ENCODE measurements around the gene TCL1B.

The TCL1B gene

GRCh38 chr14:95712398-95712797 is 26.2 kb downstream of the TCL1B start:
- TF ChIP-seq POLR2AphosphoS5 (IDR thresholded peaks at IDR 0.05; ENCODE audit: low read depth, low read length) (no peak), TAF1 (IDR thresholded peaks at IDR 0.05; ENCODE audit: borderline replicate concordance, insufficient read depth, low read length) (no peak), SIN3A (IDR thresholded peaks at IDR 0.05; ENCODE audit: borderline replicate concordance, insufficient read depth, low read length) (no peak), FOXP2 (optimal IDR thresholded peaks at IDR 0.05; ENCODE audit: borderline replicate concordance, extremely low read depth, extremely low read length, insufficient read depth) (no peak)
- TF ChIP-seq, protein P1, sequence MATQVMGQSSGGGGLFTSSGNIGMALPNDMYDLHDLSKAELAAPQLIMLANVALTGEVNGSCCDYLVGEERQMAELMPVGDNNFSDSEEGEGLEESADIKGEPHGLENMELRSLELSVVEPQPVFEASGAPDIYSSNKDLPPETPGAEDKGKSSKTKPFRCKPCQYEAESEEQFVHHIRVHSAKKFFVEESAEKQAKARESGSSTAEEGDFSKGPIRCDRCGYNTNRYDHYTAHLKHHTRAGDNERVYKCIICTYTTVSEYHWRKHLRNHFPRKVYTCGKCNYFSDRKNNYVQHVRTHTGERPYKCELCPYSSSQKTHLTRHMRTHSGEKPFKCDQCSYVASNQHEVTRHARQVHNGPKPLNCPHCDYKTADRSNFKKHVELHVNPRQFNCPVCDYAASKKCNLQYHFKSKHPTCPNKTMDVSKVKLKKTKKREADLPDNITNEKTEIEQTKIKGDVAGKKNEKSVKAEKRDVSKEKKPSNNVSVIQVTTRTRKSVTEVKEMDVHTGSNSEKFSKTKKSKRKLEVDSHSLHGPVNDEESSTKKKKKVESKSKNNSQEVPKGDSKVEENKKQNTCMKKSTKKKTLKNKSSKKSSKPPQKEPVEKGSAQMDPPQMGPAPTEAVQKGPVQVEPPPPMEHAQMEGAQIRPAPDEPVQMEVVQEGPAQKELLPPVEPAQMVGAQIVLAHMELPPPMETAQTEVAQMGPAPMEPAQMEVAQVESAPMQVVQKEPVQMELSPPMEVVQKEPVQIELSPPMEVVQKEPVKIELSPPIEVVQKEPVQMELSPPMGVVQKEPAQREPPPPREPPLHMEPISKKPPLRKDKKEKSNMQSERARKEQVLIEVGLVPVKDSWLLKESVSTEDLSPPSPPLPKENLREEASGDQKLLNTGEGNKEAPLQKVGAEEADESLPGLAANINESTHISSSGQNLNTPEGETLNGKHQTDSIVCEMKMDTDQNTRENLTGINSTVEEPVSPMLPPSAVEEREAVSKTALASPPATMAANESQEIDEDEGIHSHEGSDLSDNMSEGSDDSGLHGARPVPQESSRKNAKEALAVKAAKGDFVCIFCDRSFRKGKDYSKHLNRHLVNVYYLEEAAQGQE (IDR thresholded peaks at IDR 0.05; ENCODE audit: insufficient read depth in 1 of 2, low read depth in 2 of 2, low read length in 2 of 2), result no peak

DNA sequence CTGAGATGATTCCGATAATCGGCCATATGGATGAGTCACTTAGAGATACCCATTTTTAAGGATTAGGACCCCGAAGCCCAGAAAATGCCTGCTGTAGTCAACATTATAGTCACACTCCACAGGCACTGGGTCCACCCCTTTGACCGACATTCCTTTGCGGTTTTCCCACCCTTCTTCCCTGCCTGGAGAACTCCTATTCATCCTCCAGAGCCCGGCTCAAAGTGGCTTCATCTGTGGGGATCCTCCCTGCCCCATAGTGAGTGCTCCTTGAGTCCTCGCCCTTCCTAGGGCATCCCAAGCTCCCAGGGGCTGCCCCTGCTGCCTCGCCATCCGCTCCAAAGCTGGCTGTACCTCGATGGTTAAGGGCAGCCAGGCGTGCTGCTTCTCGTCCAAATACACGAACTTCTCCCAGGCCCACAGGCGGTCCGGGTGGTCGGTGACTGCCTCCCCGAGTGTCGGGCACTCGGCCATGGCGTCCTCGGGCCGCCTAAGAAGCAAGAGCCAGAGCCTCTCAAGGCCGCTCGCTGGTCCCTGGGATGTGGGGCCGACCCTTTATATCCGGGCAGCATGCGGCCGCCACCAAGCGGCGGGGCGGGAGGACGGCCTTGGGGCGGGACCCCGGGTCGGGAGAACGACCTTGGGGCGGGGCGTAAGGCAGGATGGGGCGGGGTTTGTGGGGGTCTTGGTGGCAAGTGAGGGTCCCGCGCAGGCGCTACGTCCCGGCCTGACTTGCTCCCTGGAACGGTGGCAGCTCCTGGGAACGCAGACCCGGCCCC is 27.6 kb downstream of the TCL1B start, which contains the start of gene TCL1A:
TCL1A (minus strand) TSS at position 530 of the 776 bp plus-strand sequence; CDS start at position 471, 59 bp downstream.
- TF ChIP-seq FOXP2 (optimal IDR thresholded peaks at IDR 0.05; ENCODE audit: borderline replicate concordance, extremely low read depth, extremely low read length, insufficient read depth), result no peak
- no peak for TF ChIP-seq TAF1 (IDR thresholded peaks at IDR 0.05; ENCODE audit: borderline replicate concordance, insufficient read depth, low read length)
- no peak for TF ChIP-seq SIN3A (IDR thresholded peaks at IDR 0.05; ENCODE audit: borderline replicate concordance, insufficient read depth, low read length)
- TF ChIP-seq, protein P1 (IDR thresholded peaks at IDR 0.05; ENCODE audit: insufficient read depth in 1 of 2, low read depth in 2 of 2, low read length in 2 of 2), result no peak
- TF ChIP-seq POLR2AphosphoS5 (IDR thresholded peaks at IDR 0.05; ENCODE audit: low read depth, low read length), result no peak

DNA sequence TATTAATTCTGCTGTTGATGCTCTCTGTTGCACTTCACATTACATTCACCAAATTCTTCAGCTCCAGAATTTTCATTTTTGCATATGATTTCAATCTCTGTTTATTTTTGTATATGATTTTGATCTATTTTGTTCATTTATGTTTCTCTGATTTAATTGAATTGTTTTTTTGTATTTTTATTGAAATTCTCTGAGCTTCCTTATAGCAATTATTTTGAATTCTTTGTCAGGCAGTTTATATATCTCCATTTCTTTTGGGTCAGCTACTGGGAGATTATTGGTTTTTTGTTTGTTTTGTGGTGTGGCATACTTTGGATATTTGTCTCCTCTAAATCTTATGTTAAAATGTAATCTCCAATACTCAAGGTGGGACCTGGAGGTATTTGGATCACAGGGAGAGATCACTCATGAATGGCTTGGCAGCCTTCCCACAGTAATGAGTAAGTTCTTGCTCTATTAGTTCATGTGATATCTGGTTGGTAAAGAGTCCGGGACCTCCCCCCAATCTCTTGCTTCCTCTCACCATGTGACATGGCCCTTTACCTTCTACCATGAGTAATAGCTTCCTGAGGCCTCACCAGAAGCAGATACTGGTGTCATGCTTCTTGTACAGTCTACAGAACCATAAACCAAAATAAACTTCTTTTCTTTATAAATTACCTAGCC is 36.4 kb downstream of the TCL1B start:
- no peak for TF ChIP-seq SIN3A (IDR thresholded peaks at IDR 0.05; ENCODE audit: borderline replicate concordance, insufficient read depth, low read length)

DNA sequence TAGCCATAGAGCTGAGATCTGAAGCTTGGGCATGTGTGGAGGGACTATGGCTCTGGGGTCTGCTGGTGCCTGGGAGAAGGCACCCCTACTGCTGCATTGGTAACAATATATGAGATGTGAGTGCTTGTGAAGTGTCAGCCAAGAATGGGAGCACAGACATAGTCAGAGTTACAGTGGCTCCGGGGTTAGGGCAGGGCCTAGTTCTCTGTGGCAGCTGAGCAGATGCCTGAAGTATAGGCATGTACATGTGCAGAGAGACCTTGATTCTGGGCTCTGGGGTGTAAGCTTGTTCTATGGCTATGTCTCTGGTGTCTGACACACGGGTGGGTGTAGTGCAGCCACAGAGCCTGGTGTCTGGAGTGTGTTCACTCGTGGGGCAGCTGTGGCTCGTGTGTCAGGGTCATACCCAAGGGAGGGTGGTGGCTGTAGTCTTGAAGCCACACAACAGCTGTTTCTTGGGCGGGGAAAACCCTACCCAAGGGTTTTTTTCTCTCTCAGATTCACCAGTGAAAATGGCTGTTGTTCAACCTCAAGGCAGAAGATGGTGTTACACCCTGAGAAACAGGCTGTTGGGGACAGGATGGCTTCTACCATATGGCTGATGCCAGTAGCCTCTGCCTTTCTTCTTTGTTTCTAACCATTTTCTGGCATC is 39.6 kb downstream of the TCL1B start:
- TF ChIP-seq FOXP2 (optimal IDR thresholded peaks at IDR 0.05; ENCODE audit: borderline replicate concordance, extremely low read depth, extremely low read length, insufficient read depth) (no peak), TAF1 (IDR thresholded peaks at IDR 0.05; ENCODE audit: borderline replicate concordance, insufficient read depth, low read length) (no peak), SIN3A (IDR thresholded peaks at IDR 0.05; ENCODE audit: borderline replicate concordance, insufficient read depth, low read length) (no peak), POLR2AphosphoS5 (IDR thresholded peaks at IDR 0.05; ENCODE audit: low read depth, low read length) (no peak)
- TF ChIP-seq, protein P1 (IDR thresholded peaks at IDR 0.05; ENCODE audit: insufficient read depth in 1 of 2, low read depth in 2 of 2, low read length in 2 of 2), result no peak

- TF ChIP-seq, protein P1 (IDR thresholded peaks at IDR 0.05; ENCODE audit: insufficient read depth in 1 of 2, low read depth in 2 of 2, low read length in 2 of 2), result no peak
- no peak for TF ChIP-seq FOXP2 (optimal IDR thresholded peaks at IDR 0.05; ENCODE audit: borderline replicate concordance, extremely low read depth, extremely low read length, insufficient read depth)
- TF ChIP-seq TAF1 (IDR thresholded peaks at IDR 0.05; ENCODE audit: borderline replicate concordance, insufficient read depth, low read length), result no peak
Observed at GRCh38 chr14:95727056-95727700, 41.0 kb downstream of the TCL1B start.
